HG03060 (cell line): ENCODE data around the gene EIF2B5.
"Not testable (repeated sequence)": the region's sequence is repeated elsewhere in the genome, so short reads cannot be mapped to it uniquely, and the experiment has no call there.

Experiments
- ATAC-seq: cut with Tn5 transposase; IDR thresholded peaks from one replicate; pipeline ENCODE4 v1.9.1; 2021; ENCODE audit warnings: low read depth, moderate number of reproducible peaks; ENCODE audit not compliant: unreplicated experiment

Gene EIF2B5

DNA sequence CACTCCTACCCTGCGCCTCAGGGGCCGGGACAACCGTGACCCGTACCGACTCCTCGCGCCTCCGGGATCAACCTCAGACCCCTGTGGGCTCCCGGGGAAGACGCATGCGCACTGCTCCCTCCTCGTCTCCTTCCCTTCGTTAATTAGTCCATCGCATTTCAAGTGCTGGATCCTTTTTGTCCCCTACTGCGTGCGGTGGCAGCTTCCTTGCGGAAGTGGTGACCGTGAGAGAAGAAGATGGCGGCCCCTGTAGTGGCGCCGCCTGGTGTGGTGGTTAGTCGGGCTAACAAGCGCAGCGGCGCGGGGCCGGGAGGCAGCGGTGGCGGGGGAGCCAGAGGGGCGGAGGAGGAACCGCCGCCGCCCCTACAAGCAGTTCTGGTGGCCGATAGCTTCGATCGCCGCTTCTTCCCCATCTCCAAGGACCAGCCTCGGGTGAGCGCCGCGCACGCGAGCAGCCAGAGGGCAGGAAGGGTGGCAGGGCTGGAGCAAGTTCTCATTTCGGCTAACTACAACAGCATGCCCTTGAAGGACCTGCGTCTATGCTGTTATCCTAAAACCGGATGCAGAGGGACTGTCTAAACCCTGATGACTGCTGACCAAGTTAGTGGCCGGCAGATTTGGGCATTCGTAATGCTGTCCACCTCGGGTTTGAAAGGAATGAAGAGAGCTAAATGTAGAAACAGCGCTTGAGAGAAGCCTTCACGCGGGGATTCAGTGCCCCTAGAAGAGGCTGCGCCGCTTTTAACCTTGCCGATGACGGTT, at the start of gene EIF2B5:
Gene EIF2B5 (plus strand): TSS at position 210 of the 762 bp plus-strand sequence. CDS start 28 bp downstream, at position 238.
- ATAC-seq, result peak; percentile 71

DNA sequence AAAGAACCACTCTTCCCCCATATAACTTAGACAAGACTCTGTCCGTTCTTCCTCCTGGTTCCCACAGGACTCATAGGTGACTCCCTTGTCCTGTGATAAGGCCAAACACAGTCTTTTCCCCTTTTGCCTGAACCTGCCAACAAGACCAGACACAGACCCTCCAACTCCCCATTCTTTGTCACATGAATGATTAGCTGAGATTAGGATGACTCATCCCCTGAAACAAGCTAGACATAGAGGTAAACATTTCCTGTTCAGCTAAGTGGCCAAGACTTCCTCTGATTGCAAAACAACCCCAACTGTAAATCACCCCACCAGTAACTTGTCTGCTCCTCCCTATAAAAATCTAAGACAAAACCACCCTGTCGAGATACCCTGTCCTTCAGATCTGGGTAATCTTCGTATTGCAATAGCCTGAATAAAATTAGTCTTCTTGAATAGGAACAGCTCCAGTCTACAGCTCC, 49.7 kb upstream of the EIF2B5 start:
- no peak for ATAC-seq

DNA sequence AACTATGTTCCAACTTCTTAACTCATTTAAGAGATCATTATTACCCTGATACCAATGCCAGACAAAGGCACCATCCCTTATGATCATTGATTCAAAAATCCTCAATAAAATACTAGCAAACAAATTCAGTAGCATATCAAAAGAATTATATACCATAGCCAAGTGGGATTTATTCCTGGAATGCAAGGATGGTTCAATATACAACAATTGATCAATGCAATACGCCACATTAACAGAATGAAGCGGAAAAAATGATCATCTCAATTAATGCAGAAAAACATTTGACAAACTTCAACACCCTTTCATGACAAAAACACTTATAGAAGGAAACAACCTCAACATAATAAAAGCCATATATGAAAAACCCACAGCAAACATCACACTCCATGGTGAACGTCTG, 43.0 kb upstream of the EIF2B5 start:
- ATAC-seq, result no peak

DNA sequence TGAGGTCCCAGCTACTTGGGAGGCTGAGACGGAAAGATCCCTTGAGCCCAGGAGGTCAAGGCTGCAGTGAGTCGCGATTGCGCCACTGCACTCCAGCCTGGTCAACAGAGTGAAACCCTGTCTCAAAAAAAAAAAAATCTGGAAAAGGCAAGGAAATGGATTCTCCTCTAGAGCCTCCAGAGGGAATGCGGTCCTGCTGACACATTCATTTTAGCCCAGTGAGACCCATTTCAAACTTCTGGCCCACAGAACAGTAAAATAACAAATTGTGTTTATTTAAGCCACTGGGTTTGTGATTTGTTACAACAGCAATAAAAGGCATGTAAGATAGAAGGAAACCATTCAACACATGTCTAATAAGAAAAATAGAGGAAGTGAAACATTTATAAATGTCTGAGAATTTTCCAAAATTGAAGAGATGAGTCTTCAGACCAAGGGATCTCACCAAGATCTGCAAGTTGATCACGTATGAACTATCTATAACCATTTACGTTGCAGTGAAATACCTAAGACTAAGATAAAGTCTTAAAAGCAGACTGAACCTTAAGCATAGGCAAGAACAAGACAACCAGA, 38.3 kb upstream of the EIF2B5 start, which contains the start of gene HTR3E:
Gene HTR3E (plus strand): TSS at position 254 of the 573 bp plus-strand sequence. CDS start 466 bp downstream, outside the sequence.
- no peak for ATAC-seq

DNA sequence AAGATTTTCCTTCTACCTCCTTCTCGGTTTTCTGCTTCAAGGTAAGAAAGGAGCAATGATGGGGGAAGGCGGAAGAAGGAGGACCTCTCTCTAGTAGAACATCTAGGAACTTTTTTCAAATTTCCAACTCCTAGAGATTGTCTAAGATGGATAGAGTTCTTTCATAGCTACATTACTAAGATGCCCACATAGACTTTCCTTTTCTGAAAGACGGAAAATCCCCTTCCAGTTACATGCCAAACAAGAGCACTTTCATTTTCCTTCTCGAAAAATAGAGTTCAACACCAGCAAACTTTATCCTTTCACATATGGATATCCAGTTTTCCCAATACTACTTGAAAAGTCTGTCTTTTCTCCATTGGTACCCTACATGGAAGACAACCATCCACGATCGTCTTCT, 37.6 kb upstream of the EIF2B5 start:
- ATAC-seq, result no peak

DNA sequence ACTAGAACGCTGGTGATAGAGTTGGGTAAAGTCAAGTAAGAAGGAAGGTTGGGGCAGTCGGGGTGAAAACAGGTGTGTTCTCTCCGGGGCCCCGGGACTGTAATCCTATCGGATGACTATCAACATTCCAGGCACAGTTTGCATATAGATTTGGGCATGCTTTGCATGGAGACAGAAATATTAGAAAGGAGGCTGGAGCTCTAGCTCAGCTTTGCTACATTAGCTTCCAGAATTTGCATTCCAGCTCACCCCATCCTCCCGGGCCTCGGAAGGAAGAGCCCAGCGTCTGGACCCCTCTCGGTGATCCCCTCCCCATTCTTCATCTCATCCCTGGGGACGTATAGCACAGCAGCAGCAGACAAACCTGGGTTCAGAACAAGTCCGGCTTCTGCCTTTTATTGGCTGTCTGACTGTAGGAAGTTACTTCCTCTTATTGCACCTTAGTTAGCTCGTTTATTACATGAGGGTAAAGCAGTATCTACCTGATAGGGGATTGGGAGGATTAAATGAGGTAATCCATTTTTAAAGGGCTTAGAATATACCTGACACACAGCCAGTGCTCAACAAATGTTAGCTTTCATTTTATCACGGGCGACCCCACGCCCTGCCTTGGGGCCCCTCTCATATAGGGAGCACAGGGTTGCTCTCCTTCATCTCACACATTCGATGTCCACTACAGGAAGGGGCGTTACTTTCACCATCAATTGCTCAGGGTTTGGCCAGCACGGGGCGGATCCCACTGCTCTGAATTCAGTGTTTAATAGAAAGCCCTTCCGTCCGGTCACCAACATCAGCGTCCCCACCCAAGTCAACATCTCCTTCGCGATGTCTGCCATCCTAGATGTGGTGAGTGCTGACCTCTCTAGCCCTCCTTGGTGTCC, 35.1 kb upstream of the EIF2B5 start:
- ATAC-seq, result no peak

DNA sequence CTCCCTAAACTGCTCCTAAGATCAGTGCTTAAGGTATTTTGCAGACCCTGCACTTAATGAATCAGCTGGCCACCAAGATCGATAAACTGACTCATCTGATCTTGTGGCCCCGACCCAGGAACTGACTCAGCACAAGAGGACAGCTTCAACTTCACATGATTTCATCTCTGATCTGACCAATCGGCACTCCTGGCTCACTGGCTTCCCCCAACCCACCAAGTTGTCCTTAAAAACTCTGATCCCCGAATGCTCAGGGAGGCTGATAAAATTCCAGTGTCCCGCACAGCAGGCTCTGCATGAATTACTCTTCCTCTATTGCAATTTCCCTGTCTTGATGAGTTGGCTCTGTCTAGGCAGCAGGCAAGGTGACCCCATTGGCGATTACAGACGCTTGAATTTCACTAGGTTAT, 24.8 kb upstream of the EIF2B5 start:
- ATAC-seq, result no peak

DNA sequence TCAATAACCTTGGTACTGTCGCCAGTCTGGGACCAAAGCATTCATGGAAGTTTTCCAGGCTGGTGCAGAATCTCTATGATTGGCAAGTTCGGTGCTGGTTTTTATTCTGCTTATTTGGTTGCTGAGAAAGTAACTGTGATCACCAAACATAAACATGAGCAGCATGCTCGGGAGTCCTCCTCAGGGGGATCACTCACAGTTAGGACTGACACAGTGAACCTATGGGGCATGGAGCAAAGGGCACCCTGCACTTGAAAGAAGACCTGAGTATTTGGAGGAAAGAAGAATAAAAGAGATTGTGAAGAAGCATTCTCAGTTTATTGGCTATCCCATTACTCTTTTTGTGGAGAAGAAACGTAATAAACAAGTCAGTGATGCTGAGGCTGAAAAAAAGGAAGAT, 19.1 kb upstream of the EIF2B5 start:
- ATAC-seq, result no peak

DNA sequence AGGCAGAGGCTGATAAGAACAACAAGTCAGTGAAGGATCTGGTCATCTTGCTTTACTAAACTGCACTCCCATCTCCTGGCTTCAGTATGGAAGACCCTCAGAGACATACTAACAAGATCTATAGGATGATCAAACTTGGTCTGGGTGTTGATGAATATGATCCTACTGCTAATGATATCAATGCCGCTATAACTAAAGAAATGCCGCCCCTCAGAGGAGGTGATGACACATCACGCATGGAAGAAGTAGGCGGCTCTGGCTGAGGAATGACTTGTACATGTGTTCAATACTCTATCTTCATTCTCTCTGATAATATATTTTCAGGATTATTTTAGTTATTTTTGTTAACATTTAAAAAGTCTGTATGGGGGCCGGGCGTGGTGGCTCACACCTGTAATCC, 17.5 kb upstream of the EIF2B5 start:
- no peak for ATAC-seq

DNA sequence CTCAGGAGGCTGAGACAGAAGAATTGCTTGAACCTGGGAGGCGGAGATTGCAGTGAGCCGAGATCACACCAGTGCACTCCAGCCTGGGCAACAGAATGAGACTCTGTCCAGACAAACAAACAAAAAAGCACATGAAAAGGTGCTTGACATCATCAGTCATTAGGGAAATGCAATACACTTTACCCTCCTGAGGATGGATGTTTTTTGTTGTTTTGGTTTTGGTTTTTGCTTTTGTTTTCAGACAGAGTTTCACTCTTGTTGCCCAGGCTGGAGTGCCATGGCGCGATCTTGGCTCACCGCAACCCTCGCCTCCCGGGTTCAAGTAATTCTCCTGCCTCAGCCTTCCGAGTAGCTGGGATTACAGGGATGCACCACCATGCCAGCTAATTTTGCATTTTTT, 14.1 kb upstream of the EIF2B5 start:
- not testable (repeated sequence) for ATAC-seq

DNA sequence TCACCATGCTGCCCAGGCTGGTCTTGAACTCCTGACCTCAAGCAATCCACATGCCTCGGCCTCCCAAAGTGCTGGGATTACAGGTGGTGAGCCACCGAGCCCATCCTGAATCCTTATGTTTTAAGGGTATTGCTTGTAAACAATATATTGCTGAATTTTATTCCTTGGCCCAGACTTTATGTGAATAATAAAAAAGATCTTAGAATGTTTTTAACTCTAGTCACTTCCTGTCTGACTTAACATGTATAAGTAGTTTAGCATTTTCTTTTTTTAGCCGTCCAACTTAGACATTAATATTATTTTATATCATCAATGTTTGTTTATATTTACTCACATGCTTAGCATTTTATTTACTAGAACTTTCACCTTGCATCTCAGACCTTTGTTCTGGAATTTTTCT, 9.2 kb upstream of the EIF2B5 start:
- no peak for ATAC-seq

DNA sequence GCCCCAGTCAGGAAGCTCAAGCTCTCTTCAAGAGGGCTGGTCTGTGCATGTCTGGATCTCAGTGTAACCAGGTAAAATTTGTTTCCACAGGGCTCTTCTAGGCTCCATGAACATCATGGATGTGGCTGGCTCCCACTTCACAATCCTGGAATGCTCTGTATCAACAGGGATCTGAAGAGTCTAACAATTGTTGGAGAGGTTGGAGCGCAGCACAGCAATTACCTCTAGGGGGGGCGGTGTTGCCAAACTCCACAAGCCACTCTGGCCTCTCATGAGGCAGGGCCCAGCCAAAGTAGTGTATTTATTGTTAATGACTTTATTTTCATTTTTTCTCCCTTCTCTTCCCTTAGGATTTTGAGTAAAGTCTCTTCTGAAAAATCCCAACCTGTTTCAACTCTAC, 6.1 kb upstream of the EIF2B5 start:
- no peak for ATAC-seq

DNA sequence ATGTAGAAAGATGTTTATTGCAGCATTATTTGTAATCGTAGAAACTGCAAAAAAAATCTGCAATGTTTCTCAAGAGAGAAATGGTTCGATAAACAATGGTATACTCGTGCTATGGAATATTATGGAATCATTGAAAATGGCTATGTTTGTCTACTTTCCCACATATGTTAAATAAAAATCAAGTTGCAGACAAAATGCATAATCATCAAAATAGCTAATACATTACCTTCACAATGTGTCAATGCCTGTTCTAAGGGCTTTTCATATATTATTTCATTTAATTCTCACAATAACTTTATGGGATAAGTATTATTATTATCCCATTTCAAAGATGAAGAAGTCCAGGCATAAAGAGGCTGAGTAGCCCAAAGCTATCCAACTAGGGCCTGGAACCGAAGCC, 2.2 kb upstream of the EIF2B5 start:
- ATAC-seq, result no peak

DNA sequence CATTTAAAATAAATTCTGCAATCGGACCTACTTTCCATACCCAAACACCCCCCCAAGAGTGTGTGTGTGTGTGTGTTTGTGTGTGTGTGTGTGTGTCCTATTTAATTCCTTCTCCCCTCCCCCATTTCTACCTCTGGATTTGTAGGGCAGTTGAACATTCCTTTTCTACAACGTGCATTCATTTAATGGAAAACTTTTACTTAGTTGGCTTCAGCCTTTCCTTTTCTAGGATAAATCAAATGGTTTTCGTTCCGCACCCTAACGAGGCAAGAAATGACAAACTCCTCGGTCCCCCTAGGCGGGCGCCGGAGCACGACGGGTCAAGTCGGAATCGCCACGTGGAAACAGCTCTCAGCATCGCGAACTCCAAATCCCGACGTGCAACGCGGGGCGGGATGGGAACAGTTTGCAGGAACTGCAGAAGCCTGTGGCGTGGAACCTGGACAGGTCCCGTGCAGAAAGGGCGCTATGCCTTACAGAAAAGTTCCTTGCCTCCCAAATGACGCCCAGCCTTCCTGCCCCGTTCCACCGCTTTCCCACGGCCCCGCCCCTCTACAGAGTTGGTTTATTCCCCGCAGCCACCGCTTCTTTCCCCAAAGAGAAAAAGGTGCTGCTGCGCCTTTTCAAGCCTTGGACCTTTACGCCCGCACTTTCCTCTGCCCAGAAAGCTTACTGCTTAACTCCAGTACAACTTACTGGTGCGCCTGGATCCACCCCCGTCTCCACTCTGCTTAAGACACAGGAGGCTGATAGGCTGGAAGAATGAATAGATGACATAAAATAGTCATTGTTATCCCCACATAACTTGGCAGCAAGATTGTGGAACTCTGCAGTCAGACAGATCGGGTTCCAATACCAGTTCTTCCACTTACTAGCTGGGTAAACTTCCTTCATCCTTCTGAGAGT, 1.1 kb upstream of the EIF2B5 start:
- ATAC-seq, result no peak

DNA sequence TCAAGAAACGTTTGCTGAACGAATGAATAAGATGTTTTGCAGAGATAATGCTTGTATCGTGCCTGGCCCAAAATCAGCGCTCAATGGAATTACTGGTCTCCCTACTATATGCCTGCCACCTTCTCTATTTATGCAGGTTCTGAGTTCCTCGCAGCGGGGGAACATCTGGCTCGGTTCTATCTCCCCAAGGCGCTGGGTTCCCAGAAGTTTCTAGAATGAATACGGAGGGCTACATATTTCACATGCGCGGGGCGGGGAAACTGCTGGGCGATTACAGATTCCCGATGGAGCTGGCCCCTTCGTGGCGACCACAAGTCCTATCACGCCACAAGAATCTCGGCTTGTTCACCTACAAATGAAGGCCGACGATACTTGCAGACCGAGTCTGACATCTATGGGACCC, 411 bp upstream of the EIF2B5 start:
- no peak for ATAC-seq

DNA sequence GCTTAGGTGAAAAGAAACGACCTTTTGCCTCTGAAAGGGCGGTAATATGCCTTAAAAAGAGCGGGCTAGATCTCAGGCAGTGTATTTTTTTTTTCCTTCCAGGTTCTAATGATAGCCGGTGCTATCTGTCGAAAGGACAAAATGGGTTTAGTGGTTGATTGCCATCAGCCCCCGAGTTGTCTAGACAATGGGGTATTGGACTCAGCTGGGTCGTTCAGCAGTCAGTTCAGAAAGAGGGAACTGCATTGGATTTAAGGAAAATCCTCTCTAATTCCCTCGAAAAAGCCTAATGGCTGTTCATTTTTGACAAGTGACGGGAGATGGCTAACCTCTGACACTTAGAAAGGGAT, 728 bp downstream of the EIF2B5 start:
- no peak for ATAC-seq

DNA sequence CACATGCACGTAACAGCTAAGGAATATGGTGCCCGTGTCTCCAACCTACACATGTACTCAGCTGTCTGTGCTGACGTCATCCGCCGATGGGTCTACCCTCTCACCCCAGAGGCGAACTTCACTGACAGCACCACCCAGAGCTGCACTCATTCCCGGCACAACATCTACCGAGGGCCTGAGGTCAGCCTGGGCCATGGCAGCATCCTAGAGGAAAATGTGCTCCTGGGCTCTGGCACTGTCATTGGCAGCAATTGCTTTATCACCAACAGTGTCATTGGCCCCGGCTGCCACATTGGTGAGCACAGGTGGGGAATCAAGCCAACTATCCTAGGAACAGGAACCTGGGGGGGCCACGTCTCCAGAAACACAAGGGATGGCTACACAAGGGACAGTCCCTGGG, 5.3 kb downstream of the EIF2B5 start:
- ATAC-seq, result no peak

DNA sequence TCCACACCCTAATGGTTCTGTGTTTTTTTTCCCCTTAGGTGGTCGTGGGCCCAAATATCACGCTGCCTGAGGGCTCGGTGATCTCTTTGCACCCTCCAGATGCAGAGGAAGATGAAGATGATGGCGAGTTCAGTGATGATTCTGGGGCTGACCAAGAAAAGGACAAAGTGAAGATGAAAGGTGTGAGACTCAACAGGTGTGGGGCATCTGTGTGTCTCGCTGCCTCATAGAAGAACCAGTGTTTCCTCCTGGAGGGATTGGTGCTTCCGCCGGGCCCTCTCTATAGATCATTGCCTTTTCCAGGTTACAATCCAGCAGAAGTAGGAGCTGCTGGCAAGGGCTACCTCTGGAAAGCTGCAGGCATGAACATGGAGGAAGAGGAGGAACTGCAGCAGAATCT, 7.0 kb downstream of the EIF2B5 start:
- ATAC-seq, result no peak

DNA sequence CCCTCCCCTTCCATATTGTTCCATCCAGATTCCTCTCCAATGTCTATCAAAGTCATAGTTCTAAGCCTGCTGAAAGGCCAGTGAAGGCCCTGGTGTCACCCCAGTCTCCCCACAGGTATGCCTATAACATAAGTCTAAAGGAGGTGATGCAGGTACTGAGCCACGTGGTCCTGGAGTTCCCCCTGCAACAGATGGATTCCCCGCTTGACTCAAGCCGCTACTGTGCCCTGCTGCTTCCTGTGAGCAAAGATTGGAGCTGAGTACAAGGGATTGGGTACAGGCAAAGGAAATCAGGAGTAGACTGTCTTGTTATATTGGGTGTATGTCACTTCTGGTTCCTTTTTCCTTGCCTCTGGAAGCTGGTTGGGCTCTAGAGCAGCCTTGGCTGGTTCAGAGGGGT, 8.2 kb downstream of the EIF2B5 start:
- no peak for ATAC-seq

DNA sequence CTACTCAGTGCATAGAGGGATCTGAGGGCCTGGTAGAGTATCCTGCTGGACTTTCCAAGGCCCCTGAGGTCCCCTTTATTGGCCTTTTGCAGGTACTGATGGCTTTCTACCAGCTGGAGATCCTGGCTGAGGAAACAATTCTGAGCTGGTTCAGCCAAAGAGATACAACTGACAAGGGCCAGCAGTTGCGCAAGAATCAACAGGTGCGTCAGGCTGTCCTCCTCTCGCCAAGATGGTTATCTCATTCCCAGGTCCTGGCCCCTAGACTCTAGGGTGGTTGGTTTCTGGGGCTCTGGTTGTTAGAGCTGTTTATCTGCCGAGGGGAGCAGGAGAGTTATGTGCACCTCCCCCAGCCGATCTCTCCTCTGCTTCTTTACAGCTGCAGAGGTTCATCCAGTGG, 9.3 kb downstream of the EIF2B5 start:
- no peak for ATAC-seq
